K562 (cell line): ENCODE measurements around the gene PLEKHG5. TPM values are rescaled to one million over a fixed set of nuclear protein-coding genes. Genes with fewer than 3 reads are reported as not detected.

ENCODE experiments used
- AFF1 ChIP-seq, 2 experiments: fragments of 450-650 bp; IDR thresholded peaks; 2 replicates each; pipeline ENCODE4 v1.6.1; 2018; ENCODE audit warnings: mild to moderate bottlenecking in 2 of 2, low read depth in 1 of 2; ENCODE audit not compliant: partially characterized antibody in 2 of 2
- CBFA2T2 ChIP-seq: fragments of 450-650 bp; conservative IDR thresholded peaks from 2 replicates; pipeline ENCODE4 v1.6.1; 2017; ENCODE audit warnings: mild to moderate bottlenecking
- CCNT2 ChIP-seq: IDR thresholded peaks from 2 replicates; pipeline ENCODE4 v1.6.1; 2011; ENCODE audit warnings: borderline replicate concordance, low read depth, mild to moderate bottlenecking, moderate library complexity, mixed read lengths, low read length; ENCODE audit not compliant: insufficient read length; ENCODE audit errors: extremely low read depth
- GTF2E2 ChIP-seq: fragments of 200-800 bp; sonication (Bioruptor generic); IDR thresholded peaks from 2 replicates; pipeline ENCODE4 v1.6.1; 2016; ENCODE audit warnings: missing genetic modification characterization, missing compliant biosample characterization
- KAT8 ChIP-seq: fragments of 450-650 bp; IDR thresholded peaks from 2 replicates; pipeline ENCODE4 v1.6.1; 2016; ENCODE audit warnings: low read depth, mild to moderate bottlenecking
- KLF6 ChIP-seq: fragments of 250-450 bp; sonication (Bioruptor Pico); IDR thresholded peaks from 2 replicates; pipeline ENCODE4 v1.4.0; 2020; ENCODE audit warnings: mild to moderate bottlenecking, moderate library complexity, borderline replicate concordance
- RBM14 ChIP-seq: fragments of 200-400 bp; formaldehyde crosslinking; IDR thresholded peaks from 2 replicates; pipeline ENCODE4 v1.6.1; 2018; ENCODE audit warnings: low read depth, mild to moderate bottlenecking, low read length, moderate library complexity, borderline replicate concordance; ENCODE audit not compliant: insufficient read depth
- SAFB ChIP-seq: fragments of 200-400 bp; formaldehyde crosslinking; IDR thresholded peaks from 2 replicates; pipeline ENCODE4 v1.6.1; 2017; ENCODE audit warnings: low read depth, low read length, borderline replicate concordance
- XRCC5 ChIP-seq: fragments of 200-400 bp; formaldehyde crosslinking; IDR thresholded peaks from 2 replicates; pipeline ENCODE4 v1.6.1; 2017; ENCODE audit warnings: low read depth, mild to moderate bottlenecking, low read length
- ZNF57 ChIP-seq: fragments of 450-650 bp; formaldehyde crosslinking; IDR thresholded peaks from 2 replicates; pipeline ENCODE4 v1.4.0; 2020; ENCODE audit warnings: mild to moderate bottlenecking, moderate library complexity
- polyA plus RNA-seq, 8 experiments: library from polyadenylated mRNA; depleted of rRNA in 4 of 8; stranded (reverse) in 5 of 8; unstranded in 3 of 8; fragments of >200 nt; fragmentation: Nextera tagmentation in 2 of 8; fragmentation: Illumina TruSeq in 1 of 8; extraction: Ambion mirVana in 2 of 8; extraction: Trizol in 1 of 8; gene quantifications; 2 replicates each; pipeline versions ENCODE4 v1.2.1 to v1.2.3, GENCODE V29; 2011 to 2014; ENCODE audit warnings: inconsistent platforms in 1 of 8, missing spikeins in 1 of 8
- total RNA-seq, 7 experiments: library from RNA; depleted of rRNA in 6 of 7; stranded (reverse); fragments of >200 nt in 6 of 7; fragmentation: Illumina TruSeq in 2 of 7; extraction: Trizol in 2 of 7; gene quantifications; 2 replicates each; pipeline versions ENCODE4 v1.2.1 to v1.2.3, GENCODE V29; 2011 to 2021; ENCODE audit warnings: low replicate concordance in 1 of 7
- TF ChIP-seq, protein P1 (sequence below): fragments of 450-650 bp; IDR thresholded peaks from 2 replicates; pipeline ENCODE4 v1.6.1; 2018; ENCODE audit not compliant: partially characterized antibody
- TF ChIP-seq, protein P2 (sequence below), 2 experiments: IDR thresholded peaks; 2 replicates each; pipeline ENCODE4 v1.6.1; 2012; ENCODE audit warnings: improper control_type of control experiment in 2 of 2, low read depth in 2 of 2, low read length in 2 of 2, borderline replicate concordance in 1 of 2
- TF ChIP-seq, protein P3 (sequence below), 2 experiments: fragments of 250-450 bp in 1 of 2; fragments of 450-650 bp in 1 of 2; sonication (Bioruptor Pico) in 1 of 2; IDR thresholded peaks; 2 replicates each; pipeline versions ENCODE4 v1.6.1 to v1.8.0; 2016 to 2021; ENCODE audit warnings: mild to moderate bottlenecking in 2 of 2, moderate library complexity in 2 of 2, missing compliant biosample characterization in 1 of 2, missing genetic modification characterization in 1 of 2

Gene PLEKHG5
- total and polyA plus RNA-seq, 9 of the 15 experiments (the other 6 are each of a cell fraction or from before 2014, with no cell fraction given) = 0.04 to 0.29 (median 0.09) TPM; not detected in 3

- peak in 1 of 2 experiments; percentile 35 for TF ChIP-seq AFF1 (IDR thresholded peaks at IDR 0.05; ENCODE audit: low read depth in 1 of 2, partially characterized antibody in 2 of 2)
- 0 out of 2 replicates have a peak, but pooled peaks have one; percentile 34 for TF ChIP-seq RBM14
- TF ChIP-seq CBFA2T2 = no peak
- TF ChIP-seq, protein P1, sequence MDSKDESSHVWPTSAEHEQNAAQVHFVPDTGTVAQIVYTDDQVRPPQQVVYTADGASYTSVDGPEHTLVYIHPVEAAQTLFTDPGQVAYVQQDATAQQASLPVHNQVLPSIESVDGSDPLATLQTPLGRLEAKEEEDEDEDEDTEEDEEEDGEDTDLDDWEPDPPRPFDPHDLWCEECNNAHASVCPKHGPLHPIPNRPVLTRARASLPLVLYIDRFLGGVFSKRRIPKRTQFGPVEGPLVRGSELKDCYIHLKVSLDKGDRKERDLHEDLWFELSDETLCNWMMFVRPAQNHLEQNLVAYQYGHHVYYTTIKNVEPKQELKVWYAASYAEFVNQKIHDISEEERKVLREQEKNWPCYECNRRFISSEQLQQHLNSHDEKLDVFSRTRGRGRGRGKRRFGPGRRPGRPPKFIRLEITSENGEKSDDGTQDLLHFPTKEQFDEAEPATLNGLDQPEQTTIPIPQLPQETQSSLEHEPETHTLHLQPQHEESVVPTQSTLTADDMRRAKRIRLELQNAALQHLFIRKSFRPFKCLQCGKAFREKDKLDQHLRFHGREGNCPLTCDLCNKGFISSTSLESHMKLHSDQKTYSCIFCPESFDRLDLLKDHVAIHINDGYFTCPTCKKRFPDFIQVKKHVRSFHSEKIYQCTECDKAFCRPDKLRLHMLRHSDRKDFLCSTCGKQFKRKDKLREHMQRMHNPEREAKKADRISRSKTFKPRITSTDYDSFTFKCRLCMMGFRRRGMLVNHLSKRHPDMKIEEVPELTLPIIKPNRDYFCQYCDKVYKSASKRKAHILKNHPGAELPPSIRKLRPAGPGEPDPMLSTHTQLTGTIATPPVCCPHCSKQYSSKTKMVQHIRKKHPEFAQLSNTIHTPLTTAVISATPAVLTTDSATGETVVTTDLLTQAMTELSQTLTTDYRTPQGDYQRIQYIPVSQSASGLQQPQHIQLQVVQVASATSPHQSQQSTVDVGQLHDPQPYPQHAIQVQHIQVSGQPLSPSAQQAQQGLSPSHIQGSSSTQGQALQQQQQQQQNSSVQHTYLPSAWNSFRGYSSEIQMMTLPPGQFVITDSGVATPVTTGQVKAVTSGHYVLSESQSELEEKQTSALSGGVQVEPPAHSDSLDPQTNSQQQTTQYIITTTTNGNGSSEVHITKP = peak; percentile 99
- TF ChIP-seq SAFB = 0 out of 2 replicates have a peak, but pooled peaks have one; percentile 8
- TF ChIP-seq, protein P2, sequence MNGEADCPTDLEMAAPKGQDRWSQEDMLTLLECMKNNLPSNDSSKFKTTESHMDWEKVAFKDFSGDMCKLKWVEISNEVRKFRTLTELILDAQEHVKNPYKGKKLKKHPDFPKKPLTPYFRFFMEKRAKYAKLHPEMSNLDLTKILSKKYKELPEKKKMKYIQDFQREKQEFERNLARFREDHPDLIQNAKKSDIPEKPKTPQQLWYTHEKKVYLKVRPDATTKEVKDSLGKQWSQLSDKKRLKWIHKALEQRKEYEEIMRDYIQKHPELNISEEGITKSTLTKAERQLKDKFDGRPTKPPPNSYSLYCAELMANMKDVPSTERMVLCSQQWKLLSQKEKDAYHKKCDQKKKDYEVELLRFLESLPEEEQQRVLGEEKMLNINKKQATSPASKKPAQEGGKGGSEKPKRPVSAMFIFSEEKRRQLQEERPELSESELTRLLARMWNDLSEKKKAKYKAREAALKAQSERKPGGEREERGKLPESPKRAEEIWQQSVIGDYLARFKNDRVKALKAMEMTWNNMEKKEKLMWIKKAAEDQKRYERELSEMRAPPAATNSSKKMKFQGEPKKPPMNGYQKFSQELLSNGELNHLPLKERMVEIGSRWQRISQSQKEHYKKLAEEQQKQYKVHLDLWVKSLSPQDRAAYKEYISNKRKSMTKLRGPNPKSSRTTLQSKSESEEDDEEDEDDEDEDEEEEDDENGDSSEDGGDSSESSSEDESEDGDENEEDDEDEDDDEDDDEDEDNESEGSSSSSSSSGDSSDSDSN (IDR thresholded peaks at IDR 0.05; ENCODE audit: borderline replicate concordance in 1 of 2, low read depth in 2 of 2, low read length in 2 of 2) = peak in 1 of 2 experiments; percentile 74; a peak in 1 of 4 replicates
- TF ChIP-seq KLF6 (CRISPR knock-in tag) = no peak
- no peak for TF ChIP-seq CCNT2
- TF ChIP-seq GTF2E2 = no peak
- TF ChIP-seq KAT8 = no peak
- peak; percentile 27; the same call in 1 of the 2 replicates for TF ChIP-seq XRCC5
- no peak for TF ChIP-seq ZNF57 (CRISPR knock-in tag)
- TF ChIP-seq, protein P3, sequence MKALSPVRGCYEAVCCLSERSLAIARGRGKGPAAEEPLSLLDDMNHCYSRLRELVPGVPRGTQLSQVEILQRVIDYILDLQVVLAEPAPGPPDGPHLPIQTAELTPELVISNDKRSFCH (CRISPR knock-in tag; IDR thresholded peaks at IDR 0.05) = no peak
- TF ChIP-seq, protein P3 (tag; IDR thresholded peaks at IDR 0.05) = no peak
These were observed 1.0 kb downstream of the PLEKHG5 start (continued) for GRCh38 chr1:6490181-6491080.
